ENCODE results near the gene GTF3C2. TPM values are rescaled to one million over a fixed set of nuclear protein-coding genes. Genes with fewer than 3 reads are reported as not detected.

Gene GTF3C2
- total RNA-seq, 4 donors from 2014 or later: 25.3 to 45.6 (median 40.5) TPM

- Histone ChIP-seq H3K27ac (peak overlapping the region; percentile 95 to 100 (median 98)), H3K4me1 (peaks cover 37 to 40% of the 10 kb centered on the region in 2 donors), H3K27me3 (no peaks in the 10 kb centered on the region), H3K4me3 (peak overlapping the region; percentile 80 to 89 (median 82)), H3K36me3 (peaks cover 0 to 31% of the 10 kb centered on the region in 2 donors), H3K9me3 (no peaks in the 10 kb centered on the region)
- TF ChIP-seq POLR2A (IDR thresholded peaks at IDR 0.05): no peak
- TF ChIP-seq, protein P1, sequence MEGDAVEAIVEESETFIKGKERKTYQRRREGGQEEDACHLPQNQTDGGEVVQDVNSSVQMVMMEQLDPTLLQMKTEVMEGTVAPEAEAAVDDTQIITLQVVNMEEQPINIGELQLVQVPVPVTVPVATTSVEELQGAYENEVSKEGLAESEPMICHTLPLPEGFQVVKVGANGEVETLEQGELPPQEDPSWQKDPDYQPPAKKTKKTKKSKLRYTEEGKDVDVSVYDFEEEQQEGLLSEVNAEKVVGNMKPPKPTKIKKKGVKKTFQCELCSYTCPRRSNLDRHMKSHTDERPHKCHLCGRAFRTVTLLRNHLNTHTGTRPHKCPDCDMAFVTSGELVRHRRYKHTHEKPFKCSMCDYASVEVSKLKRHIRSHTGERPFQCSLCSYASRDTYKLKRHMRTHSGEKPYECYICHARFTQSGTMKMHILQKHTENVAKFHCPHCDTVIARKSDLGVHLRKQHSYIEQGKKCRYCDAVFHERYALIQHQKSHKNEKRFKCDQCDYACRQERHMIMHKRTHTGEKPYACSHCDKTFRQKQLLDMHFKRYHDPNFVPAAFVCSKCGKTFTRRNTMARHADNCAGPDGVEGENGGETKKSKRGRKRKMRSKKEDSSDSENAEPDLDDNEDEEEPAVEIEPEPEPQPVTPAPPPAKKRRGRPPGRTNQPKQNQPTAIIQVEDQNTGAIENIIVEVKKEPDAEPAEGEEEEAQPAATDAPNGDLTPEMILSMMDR (IDR thresholded peaks at IDR 0.05 in 4 of 5, conservative IDR thresholded peaks at IDR 0.05 in 1 of 5): no peak
- in situ Hi-C loops (cut with MboI; ENCODE audit: low sequenced_read_pairs in 4 of 4) (no loop called here), intact Hi-C loops (cut with DNase I; ENCODE audit: low total_unique reads) (loop anchor here (1.0 to 2.0 kb wide), 2 partner anchors 33 to 57 kb away; partner anchors contain the start of genes GTF3C2 and ZNF513)
- DNase-seq (no peak), ATAC-seq (no peak)
These were observed 32.8 kb downstream of the GTF3C2 start for GRCh38 chr2:27323596-27324285.

- Histone ChIP-seq H3K9me3 (no peaks in the 10 kb centered on the region), H3K36me3 (peaks cover 0 to 24% of the 10 kb centered on the region in 2 donors), H3K27ac (peak within 1 kb of the TSS; percentile 95 to 100 (median 98)), H3K27me3 (no peaks in the 10 kb centered on the region), H3K4me3 (peak within 1 kb of the TSS; percentile 80 to 89 (median 82)), H3K4me1 (peaks cover 37 to 40% of the 10 kb centered on the region in 2 donors)
- in situ Hi-C loops (cut with MboI; ENCODE audit: low sequenced_read_pairs in 4 of 4): no loop called here
- ATAC-seq (peak; percentile 60 to 61), DNase-seq (peak; percentile 93 to 96)
- intact Hi-C loops (cut with DNase I; ENCODE audit: low total_unique reads): loop anchor here (1.0 to 2.0 kb wide), 3 partner anchors 33 to 58 kb away; partner anchors contain the start of genes EIF2B4, GTF3C2, SNX17 and ZNF513
- TF ChIP-seq, protein P1 (IDR thresholded peaks at IDR 0.05 in 4 of 5, conservative IDR thresholded peaks at IDR 0.05 in 1 of 5): peak in 1 of 5 experiments; percentile 20
- peak; percentile 86 to 91 for TF ChIP-seq POLR2A (IDR thresholded peaks at IDR 0.05)
These were observed 33.6 kb downstream of the GTF3C2 start, which contains the start of gene MPV17 for GRCh38 chr2:27322766-27323595. TSS of gene MPV17 (minus strand) at chr2:27323097. CDS start at chr2:27322517, 580 bp downstream.

DNA sequence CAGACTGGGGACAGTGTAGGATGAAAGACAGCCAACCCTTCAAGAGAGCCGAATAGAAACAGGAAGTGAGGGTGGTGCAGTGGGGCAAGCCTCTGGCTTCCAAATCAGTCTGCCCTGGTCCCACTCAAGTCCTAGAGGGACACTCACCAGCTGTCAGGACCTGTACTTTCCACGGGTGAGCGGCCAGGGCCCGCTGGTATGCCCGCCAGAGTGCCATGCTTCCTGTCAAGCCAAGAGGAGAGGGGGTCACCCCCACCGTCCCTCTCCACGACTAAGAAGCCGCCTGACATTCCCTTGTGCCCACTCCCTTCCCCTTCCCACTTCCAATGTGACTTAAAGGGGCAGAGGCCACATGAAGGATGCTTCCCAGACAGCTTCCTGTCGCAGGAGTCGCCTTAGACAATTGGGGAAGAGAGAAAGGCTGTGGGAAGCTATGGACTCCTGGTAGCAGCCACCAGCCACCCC, 34.2 kb downstream of the GTF3C2 start:
- no peaks in the 10 kb centered on the region for H3K9me3 ChIP-seq
- H3K27me3 ChIP-seq: no peaks in the 10 kb centered on the region
- ATAC-seq (peak; percentile 6 to 9), DNase-seq (peak in 1 of 2 donors; percentile 73)
- H3K36me3 ChIP-seq: peaks cover 0 to 17% of the 10 kb centered on the region in 2 donors
- in situ Hi-C loops (cut with MboI; ENCODE audit: low sequenced_read_pairs in 4 of 4): no loop called here
- intact Hi-C loops (cut with DNase I; ENCODE audit: low total_unique reads): loop anchor here (1.0 to 2.0 kb wide), 2 partner anchors 48 to 58 kb away; partner anchors contain the start of genes EIF2B4, SNX17 and ZNF513
- TF ChIP-seq POLR2A (IDR thresholded peaks at IDR 0.05): no peak
- TF ChIP-seq, protein P1 (IDR thresholded peaks at IDR 0.05 in 4 of 5, conservative IDR thresholded peaks at IDR 0.05 in 1 of 5): no peak
- peak overlapping the region; percentile 80 to 89 (median 82) for H3K4me3 ChIP-seq
- H3K4me1 ChIP-seq: peaks cover 39 to 44% of the 10 kb centered on the region in 2 donors
- peak overlapping the region; percentile 95 to 100 (median 98) for H3K27ac ChIP-seq

- in situ Hi-C loops (cut with MboI; ENCODE audit: low sequenced_read_pairs in 4 of 4): no loop called here
- Histone ChIP-seq H3K4me1 (peaks cover 46 to 56% of the 10 kb centered on the region in 2 donors), H3K4me3 (peak overlapping the region in 2 of 4 donors; percentile 80 to 82), H3K9me3 (no peaks in the 10 kb centered on the region), H3K27me3 (no peaks in the 10 kb centered on the region), H3K36me3 (peaks cover 0 to 4% of the 10 kb centered on the region in 2 donors), H3K27ac (peak overlapping the region; percentile 95 to 100 (median 98))
- intact Hi-C loops (cut with DNase I; ENCODE audit: low total_unique reads): loop anchor here (2.0 kb wide), 1 partner anchor 38 kb away; the partner anchor contains the start of gene TRIM54
- ATAC-seq (peak; percentile 64 to 70), DNase-seq (peak; percentile 91 to 99)
- peak; percentile 78 to 82 for TF ChIP-seq POLR2A (IDR thresholded peaks at IDR 0.05)
- TF ChIP-seq, protein P1 (IDR thresholded peaks at IDR 0.05 in 4 of 5, conservative IDR thresholded peaks at IDR 0.05 in 1 of 5): peak; percentile 59 to 77 (median 63)
These were observed 35.5 kb downstream of the GTF3C2 start for GRCh38 chr2:27320958-27321543.

All from gastrocnemius medialis (tissue), 4 donors.